Measurements from ENCODE around the gene TSPAN9.

The TSPAN9 gene

GRCh38 chr12:3323002-3323685 is 246.0 kb downstream of the TSPAN9 start:
- no peak overlapping the region for H3K27ac ChIP-seq
- TF ChIP-seq, protein P1, sequence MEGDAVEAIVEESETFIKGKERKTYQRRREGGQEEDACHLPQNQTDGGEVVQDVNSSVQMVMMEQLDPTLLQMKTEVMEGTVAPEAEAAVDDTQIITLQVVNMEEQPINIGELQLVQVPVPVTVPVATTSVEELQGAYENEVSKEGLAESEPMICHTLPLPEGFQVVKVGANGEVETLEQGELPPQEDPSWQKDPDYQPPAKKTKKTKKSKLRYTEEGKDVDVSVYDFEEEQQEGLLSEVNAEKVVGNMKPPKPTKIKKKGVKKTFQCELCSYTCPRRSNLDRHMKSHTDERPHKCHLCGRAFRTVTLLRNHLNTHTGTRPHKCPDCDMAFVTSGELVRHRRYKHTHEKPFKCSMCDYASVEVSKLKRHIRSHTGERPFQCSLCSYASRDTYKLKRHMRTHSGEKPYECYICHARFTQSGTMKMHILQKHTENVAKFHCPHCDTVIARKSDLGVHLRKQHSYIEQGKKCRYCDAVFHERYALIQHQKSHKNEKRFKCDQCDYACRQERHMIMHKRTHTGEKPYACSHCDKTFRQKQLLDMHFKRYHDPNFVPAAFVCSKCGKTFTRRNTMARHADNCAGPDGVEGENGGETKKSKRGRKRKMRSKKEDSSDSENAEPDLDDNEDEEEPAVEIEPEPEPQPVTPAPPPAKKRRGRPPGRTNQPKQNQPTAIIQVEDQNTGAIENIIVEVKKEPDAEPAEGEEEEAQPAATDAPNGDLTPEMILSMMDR (conservative IDR thresholded peaks at IDR 0.05): no peak

DNA sequence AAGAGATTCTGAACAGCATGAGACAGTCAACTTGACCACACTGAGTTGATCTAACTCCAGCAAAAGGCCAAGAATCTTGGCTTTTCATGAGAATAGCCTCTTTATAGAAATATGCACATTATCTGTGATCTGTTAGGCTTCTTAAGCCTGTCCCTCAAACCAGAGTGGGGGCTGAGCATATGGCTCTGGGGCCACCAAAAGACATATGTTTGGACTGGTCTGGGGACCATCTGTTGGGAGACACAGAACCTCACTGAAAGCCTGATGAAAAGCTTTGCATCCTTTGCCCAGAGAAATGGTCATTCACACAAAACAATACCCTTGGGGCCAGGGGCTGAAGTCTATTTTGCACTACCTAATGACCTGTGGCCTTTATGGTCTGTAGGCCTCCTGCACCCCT is 248.6 kb downstream of the TSPAN9 start:
- TF ChIP-seq, protein P1 (conservative IDR thresholded peaks at IDR 0.05): no peak
- no peak overlapping the region for H3K27ac ChIP-seq

- no peak overlapping the region for H3K27ac ChIP-seq
- TF ChIP-seq, protein P1 (conservative IDR thresholded peaks at IDR 0.05): no peak
These were observed 249.1 kb downstream of the TSPAN9 start for GRCh38 chr12:3326156-3326849.

DNA sequence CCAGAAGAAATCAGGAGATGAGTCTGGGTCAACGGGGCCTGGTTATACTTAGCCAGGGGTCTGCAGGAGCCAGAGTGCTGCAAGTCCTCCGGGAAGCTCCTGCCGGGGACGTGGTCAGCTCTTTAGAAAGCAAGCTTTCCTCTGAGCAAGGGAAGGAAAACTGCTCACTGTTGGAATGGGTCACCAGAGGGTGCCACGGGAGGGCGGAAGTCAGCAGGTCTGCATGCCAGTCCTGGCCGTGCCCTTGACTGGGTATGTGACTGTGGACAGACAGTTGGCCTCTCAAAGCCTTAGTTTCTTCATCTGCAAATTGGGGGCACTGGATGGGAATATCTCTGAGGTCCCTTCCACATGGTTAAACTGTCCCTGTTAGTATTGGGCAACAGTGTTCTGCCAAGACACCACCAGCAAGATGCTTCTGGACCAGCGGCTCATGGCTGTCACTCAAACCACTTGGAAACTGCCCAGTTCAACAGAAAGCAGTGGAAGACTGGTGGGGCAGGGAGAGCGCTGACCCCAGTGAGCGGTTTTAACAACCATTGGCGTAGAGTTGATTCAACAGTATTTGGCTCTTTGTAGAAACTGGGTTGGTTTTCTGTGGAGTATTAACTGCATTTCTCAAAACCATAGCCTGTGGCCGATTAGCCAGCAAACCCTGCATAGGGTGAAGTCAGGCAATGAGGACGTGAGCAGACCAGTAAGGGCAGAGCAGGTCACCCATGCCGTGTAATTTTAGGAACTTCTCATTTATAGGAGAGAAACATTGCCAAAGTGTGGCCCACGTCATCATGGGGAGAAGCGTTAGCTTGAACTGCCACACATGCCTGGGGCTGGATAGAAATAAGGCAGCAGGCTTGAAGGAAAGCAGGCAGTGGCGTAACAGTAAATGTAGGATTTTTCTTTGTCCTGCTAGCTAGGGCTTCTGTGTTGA is 249.9 kb downstream of the TSPAN9 start:
- TF ChIP-seq, protein P1 (conservative IDR thresholded peaks at IDR 0.05): no peak

GRCh38 chr12:3328081-3328480 is 250.9 kb downstream of the TSPAN9 start:
- TF ChIP-seq, protein P1 (conservative IDR thresholded peaks at IDR 0.05): no peak
- no peak overlapping the region for H3K27ac ChIP-seq

More for the DNA sequence above, 249.9 kb downstream of the TSPAN9 start:
- H3K27ac ChIP-seq: no peak overlapping the region

DNA sequence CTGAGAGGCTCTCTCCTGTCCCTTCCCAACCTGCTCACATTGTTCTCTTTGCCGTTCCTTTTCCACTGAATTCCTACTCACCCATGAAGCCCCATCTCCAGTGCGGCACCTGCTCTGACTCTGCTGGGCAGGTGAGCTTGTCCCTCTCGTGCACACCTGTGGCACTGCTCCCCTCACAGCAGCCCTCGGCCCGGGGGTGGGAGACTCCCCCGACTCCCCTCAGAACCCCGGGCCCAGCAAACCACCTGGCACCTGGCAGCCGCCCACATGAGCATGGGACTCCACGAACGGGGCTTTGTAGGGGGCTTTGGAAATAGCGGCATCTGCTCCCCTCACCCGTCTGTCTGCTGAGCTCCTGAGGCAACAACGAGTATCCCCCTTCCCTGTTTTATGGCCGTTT is 251.4 kb downstream of the TSPAN9 start:
- TF ChIP-seq, protein P1 (conservative IDR thresholded peaks at IDR 0.05): no peak
- no peak overlapping the region for H3K27ac ChIP-seq

DNA sequence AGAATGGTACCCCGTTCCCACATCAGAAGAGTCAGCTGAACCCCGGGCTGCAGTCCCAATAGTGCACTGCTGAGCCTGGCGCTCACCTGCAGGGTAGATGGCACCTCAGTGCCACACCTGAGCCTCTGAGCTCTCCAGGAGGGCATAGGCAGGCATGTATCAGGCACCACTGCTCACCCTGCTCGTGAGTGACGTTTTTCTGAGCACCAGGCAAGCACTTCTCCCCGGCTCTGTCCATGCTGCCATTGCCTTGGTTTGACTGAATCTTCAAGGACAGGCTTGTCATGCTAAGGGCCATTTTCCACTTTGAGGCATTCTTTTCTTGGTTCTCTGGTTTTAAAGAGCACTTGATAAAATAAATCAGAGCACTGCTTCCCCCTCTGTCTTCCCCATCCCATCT is 252.2 kb downstream of the TSPAN9 start:
- H3K27ac ChIP-seq: no peak overlapping the region
- TF ChIP-seq, protein P1 (conservative IDR thresholded peaks at IDR 0.05): no peak
